HepG2 (cell line): Measurements from ENCODE around the gene PKLR. TPM values are rescaled to one million over a fixed set of nuclear protein-coding genes. Genes with fewer than 3 reads are reported as not detected.

ENCODE experiments used
- AFF4 ChIP-seq: sonication (generic); formaldehyde crosslinking; IDR thresholded peaks from 2 replicates; pipeline ENCODE4 v1.4.0; 2020; ENCODE audit warnings: missing genetic modification reagents
- HMG20A ChIP-seq: IDR thresholded peaks from 2 replicates; pipeline ENCODE4 v1.6.1; 2016; ENCODE audit warnings: borderline replicate concordance
- KAT7 ChIP-seq: IDR thresholded peaks from 2 replicates; pipeline ENCODE4 v1.6.1; 2018; ENCODE audit warnings: borderline replicate concordance, missing compliant biosample characterization
- MAZ ChIP-seq, 2 experiments: sonication (generic) in 1 of 2; formaldehyde crosslinking in 1 of 2; IDR thresholded peaks; 2 replicates each; pipeline versions ENCODE4 v1.5.0 to v1.6.1; 2012 to 2020; ENCODE audit warnings: low read depth in 2 of 2, mild to moderate bottlenecking in 2 of 2, borderline replicate concordance in 1 of 2, improper control_type of control experiment in 1 of 2, low read length in 1 of 2, missing genetic modification reagents in 1 of 2, moderate library complexity in 1 of 2
- MTA3 ChIP-seq: sonication (generic); formaldehyde crosslinking; IDR thresholded peaks from 2 replicates; pipeline ENCODE4 v1.4.0; 2020; ENCODE audit warnings: missing genetic modification reagents
- NFAT5 ChIP-seq: sonication (generic); formaldehyde crosslinking; IDR thresholded peaks from 2 replicates; pipeline ENCODE4 v1.4.0; 2020; ENCODE audit warnings: missing genetic modification reagents
- NFE2L1 ChIP-seq: sonication (generic); formaldehyde crosslinking; IDR thresholded peaks from 2 replicates; pipeline ENCODE4 v1.4.0; 2020; ENCODE audit warnings: missing genetic modification reagents, mild to moderate bottlenecking, borderline replicate concordance
- SUZ12 ChIP-seq: fragments of 150-350 bp; IDR thresholded peaks from 2 replicates; pipeline ENCODE4 v1.6.1; 2014; ENCODE audit warnings: low read depth, low read length
- ZNF18 ChIP-seq: sonication (generic); formaldehyde crosslinking; IDR thresholded peaks from 2 replicates; pipeline ENCODE4 v1.8.0; 2022; ENCODE audit warnings: mild to moderate bottlenecking, missing genetic modification reagents; ENCODE audit not compliant: insufficient replicate concordance
- ZNF34 ChIP-seq: sonication (generic); formaldehyde crosslinking; IDR thresholded peaks from 2 replicates; pipeline ENCODE4 v1.4.0; 2020; ENCODE audit warnings: mild to moderate bottlenecking, missing genetic modification reagents, borderline replicate concordance
- ZNF839 ChIP-seq: sonication (generic); formaldehyde crosslinking; IDR thresholded peaks from 2 replicates; pipeline ENCODE4 v1.4.0; 2020; ENCODE audit warnings: missing genetic modification reagents, mild to moderate bottlenecking, borderline replicate concordance
- ZSCAN5A ChIP-seq: sonication (generic); formaldehyde crosslinking; IDR thresholded peaks from 2 replicates; pipeline ENCODE4 v1.8.0; 2022; ENCODE audit warnings: mild to moderate bottlenecking, missing genetic modification reagents, borderline replicate concordance
- polyA plus RNA-seq, 8 experiments: library from polyadenylated mRNA; depleted of rRNA in 3 of 8; stranded (reverse) in 7 of 8; unstranded in 1 of 8; fragments of >200 nt; fragmentation: Illumina TruSeq in 4 of 8; extraction: Trizol in 4 of 8; gene quantifications; 2 replicates each; pipeline versions ENCODE4 v1.2.1 to v1.2.3, GENCODE V29; 2011 to 2016; ENCODE audit warnings: low read depth in 4 of 8, missing spikeins in 1 of 8, mixed read lengths in 1 of 8; ENCODE audit not compliant: insufficient read depth in 1 of 8
- total RNA-seq, 5 experiments: library from RNA; depleted of rRNA; stranded (reverse); fragments of >200 nt; fragmentation: Illumina TruSeq; extraction: Trizol; gene quantifications; 2 replicates each; pipeline ENCODE4 v1.2.3, GENCODE V29; 2016; ENCODE audit warnings: low read depth in 1 of 5

PKLR gene
- total and polyA plus RNA-seq, 2 of the 13 experiments (the other 11 are each of a cell fraction or from before 2014, with no cell fraction given): 10.3 to 29.3 TPM

GRCh38 chr1:155308493-155309422, 7.5 kb upstream of the PKLR start, which contains the start of gene FDPS (continued):
- TF ChIP-seq MAZ (IDR thresholded peaks at IDR 0.05; ENCODE audit: borderline replicate concordance, low read depth, low read length) (no peak), MAZ (CRISPR knock-in tag; IDR thresholded peaks at IDR 0.05; ENCODE audit: low read depth) (no peak; the same call in none of the 2 replicates), ZNF18 (CRISPR knock-in tag) (peak; percentile 87), AFF4 (CRISPR knock-in tag) (peak; percentile 21; the same call in 1 of the 2 replicates), MTA3 (CRISPR knock-in tag) (no peak), ZSCAN5A (peak; percentile 71; the same call in 1 of the 2 replicates), ZNF839 (CRISPR knock-in tag) (0 out of 2 replicates have a peak, but pooled peaks have one; percentile 56), HMG20A (CRISPR knock-in tag) (no peak), ZNF34 (no peak), SUZ12 (peak; percentile 65), NFE2L1 (no peak), KAT7 (CRISPR knock-in tag) (0 out of 2 replicates have a peak, but pooled peaks have one; percentile 56), NFAT5 (CRISPR knock-in tag) (peak; percentile 77; the same call in 1 of the 2 replicates)
